Body of pancreas (tissue), 4 donors: ENCODE data around the gene CLEC16A. TPM values are rescaled to one million over a fixed set of nuclear protein-coding genes. Genes with fewer than 3 reads are reported as not detected.

ENCODE experiments used
- ATAC-seq: fragments of 150-250 bp; one replicate; pipeline ENCODE4 v1.9.1; 2016
- DNase-seq, 4 donors: peaks; one replicate each; pipeline ENCODE4 v3.0.0-alpha.2; 2019
- H3K27ac ChIP-seq, 4 donors: fragments of 200-600 bp; sonication (generic); 1 replicate in 3 of 4; 2 replicates in 1 of 4; pipeline versions ENCODE4 v1.5.1 to v1.6.1; 2016 to 2019; ENCODE audit warnings: mild to moderate bottlenecking in 1 of 4, mixed read lengths in 1 of 4, moderate library complexity in 1 of 4
- H3K27me3 ChIP-seq, 2 donors: fragments of 200-600 bp; sonication (generic); one replicate each; pipeline ENCODE4 v1.6.0; 2016; ENCODE audit warnings: mild to moderate bottlenecking in 1 of 2
- H3K36me3 ChIP-seq, 2 donors: fragments of 200-600 bp; sonication (generic); replicated peaks in 1 of 2; 2 replicates each; pipeline ENCODE4 v1.5.1; 2016; ENCODE audit warnings: low read depth in 2 of 2; ENCODE audit not compliant: insufficient read depth in 1 of 2
- H3K4me1 ChIP-seq: fragments of 200-600 bp; sonication (generic); one replicate; pipeline ENCODE4 v1.6.0; 2016
- H3K4me3 ChIP-seq, 2 donors: fragments of 200-600 bp; sonication (generic); 1 replicate in 1 of 2; 2 replicates in 1 of 2; pipeline ENCODE4 v1.5.1; 2016 to 2019
- H3K9me3 ChIP-seq, 3 donors: fragments of 200-600 bp; sonication (generic); 1 replicate in 2 of 3; 2 replicates in 1 of 3; pipeline ENCODE4 v1.5.1; 2016
- POLR2A ChIP-seq, 3 donors: fragments of 450-650 bp; IDR thresholded peaks; one replicate each; pipeline ENCODE4 v1.6.1; 2016; ENCODE audit warnings: antibody characterized with exemption in 3 of 3, mild to moderate bottlenecking in 2 of 3
- WGBS, 2 donors: methylation state at CpG; one replicate each; pipeline ENCODE4 v1.1.5; 2017; 5-methylcytosine and 5-hydroxymethylcytosine counted together
- intact Hi-C: fragments of 100-400 bp; cut with DNase I; formaldehyde crosslinking; loops from one replicate; pipeline ENCODE4 v1.15.1; 2023
- total RNA-seq, 2 donors: library from RNA; depleted of rRNA; stranded (reverse); fragments of >200 nt; gene quantifications; one replicate each; pipeline ENCODE4 v1.1.0, GENCODE V29; 2016
- TF ChIP-seq, protein P1 (sequence below), 7 experiments: fragments of 450-650 bp in 4 of 7; fragments of 200-600 bp in 3 of 7; sonication (generic) in 3 of 7; IDR thresholded peaks; one replicate each; pipeline ENCODE4 v1.5.1; 2016 to 2019; ENCODE audit warnings: antibody characterized with exemption in 7 of 7

The CLEC16A gene
- total RNA-seq, 2 donors from 2014 or later = 15.0 to 21.4 TPM

DNA sequence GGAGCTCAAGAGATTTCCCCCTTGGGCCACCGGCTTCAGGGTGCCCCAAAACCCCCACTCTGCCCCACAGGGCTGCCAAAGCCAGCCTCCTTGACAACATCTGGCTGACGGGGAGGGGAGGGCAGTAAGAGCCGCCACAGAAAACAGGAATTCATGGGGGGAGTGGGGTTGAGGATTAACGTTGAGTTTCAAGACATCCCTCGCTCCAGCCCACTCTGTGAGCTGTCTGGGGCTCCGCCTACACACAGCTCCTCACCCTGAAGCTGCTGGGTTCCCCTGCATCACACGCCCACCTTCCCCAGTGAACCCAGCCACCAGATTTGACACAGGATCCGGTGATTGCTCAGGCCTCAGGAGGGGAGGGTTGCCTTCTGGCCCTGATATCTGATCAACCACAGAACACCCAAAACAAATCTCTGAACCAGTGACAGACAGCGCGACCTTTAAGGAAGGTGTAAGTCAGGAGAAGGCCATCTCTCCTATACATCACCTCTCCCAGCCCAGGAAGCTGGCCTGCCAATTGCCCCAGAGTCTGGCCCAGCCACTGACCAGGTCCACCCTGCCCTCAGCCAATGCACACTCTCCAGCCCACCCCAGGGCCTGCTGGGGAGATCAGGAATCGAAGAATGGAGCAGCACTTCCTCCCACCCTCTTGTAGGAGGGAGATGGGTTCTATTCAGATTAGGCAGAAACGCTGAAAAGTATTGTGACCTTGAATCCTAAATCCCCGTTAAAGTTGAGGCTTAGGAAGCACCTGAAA lies 132.1 kb downstream of the CLEC16A start:
- intact Hi-C loops = no loop called here
- Histone ChIP-seq H3K4me1 (peaks cover 22% of the 10 kb centered on the region), H3K4me3 (no peak overlapping the region), H3K27ac (no peak overlapping the region), H3K9me3 (no peaks in the 10 kb centered on the region), H3K36me3 (no peaks in the 10 kb centered on the region), H3K27me3 (no peaks in the 10 kb centered on the region)
- DNase-seq = no peak
- no peak for TF ChIP-seq POLR2A (IDR thresholded peaks at IDR 0.05)
- TF ChIP-seq, protein P1, sequence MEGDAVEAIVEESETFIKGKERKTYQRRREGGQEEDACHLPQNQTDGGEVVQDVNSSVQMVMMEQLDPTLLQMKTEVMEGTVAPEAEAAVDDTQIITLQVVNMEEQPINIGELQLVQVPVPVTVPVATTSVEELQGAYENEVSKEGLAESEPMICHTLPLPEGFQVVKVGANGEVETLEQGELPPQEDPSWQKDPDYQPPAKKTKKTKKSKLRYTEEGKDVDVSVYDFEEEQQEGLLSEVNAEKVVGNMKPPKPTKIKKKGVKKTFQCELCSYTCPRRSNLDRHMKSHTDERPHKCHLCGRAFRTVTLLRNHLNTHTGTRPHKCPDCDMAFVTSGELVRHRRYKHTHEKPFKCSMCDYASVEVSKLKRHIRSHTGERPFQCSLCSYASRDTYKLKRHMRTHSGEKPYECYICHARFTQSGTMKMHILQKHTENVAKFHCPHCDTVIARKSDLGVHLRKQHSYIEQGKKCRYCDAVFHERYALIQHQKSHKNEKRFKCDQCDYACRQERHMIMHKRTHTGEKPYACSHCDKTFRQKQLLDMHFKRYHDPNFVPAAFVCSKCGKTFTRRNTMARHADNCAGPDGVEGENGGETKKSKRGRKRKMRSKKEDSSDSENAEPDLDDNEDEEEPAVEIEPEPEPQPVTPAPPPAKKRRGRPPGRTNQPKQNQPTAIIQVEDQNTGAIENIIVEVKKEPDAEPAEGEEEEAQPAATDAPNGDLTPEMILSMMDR (IDR thresholded peaks at IDR 0.05) = no peak
- 77 to 82% methylated on average over 11 to 13 of the region's 13 CpGs for WGBS, 2 donors
- no peak for ATAC-seq

DNA sequence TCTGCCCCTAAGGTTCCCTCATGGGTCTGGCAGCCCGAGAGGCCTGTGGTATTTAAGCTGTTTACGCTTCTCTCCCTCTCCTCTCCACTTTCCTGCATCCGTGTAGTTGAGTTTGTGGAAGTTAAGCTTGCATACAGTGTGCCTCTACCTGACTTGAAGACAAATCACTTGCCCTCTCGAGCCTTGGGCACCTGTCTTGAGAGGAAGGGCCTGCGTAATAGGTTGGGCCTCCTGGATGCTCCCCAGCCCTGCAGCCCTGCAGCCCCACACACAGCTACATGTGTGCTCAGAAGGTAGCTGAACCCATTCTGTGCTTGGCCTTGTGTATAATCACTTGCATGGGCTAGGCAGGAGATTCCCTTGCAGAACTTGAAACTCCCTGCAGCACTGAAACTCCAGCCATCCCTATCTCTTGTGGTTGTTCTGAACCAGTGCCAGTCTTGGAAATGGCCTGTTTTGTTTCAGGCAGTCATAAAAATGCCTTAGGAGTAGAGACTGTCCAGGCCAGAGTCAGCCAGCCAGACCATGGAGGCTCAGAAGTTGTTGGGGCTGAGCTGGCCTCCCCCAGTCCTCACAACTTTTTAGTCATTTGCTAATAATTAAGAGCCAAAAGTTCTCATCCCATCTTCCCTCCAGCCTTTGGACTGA lies 134.6 kb downstream of the CLEC16A start:
- DNase-seq = peak in 3 of 4 donors; percentile 22 to 60 (median 35)
- 85 to 96% methylated on average over 4 to 5 of the region's 5 CpGs for WGBS, 2 donors
- peaks cover 22% of the 10 kb centered on the region for H3K4me1 ChIP-seq
- no peak overlapping the region for H3K4me3 ChIP-seq
- peak overlapping the region in 2 of 4 donors; percentile 52 to 53 for H3K27ac ChIP-seq
- H3K27me3 ChIP-seq = no peaks in the 10 kb centered on the region
- no peaks in the 10 kb centered on the region for H3K36me3 ChIP-seq
- TF ChIP-seq, protein P1 (IDR thresholded peaks at IDR 0.05) = no peak
- no peak for TF ChIP-seq POLR2A (IDR thresholded peaks at IDR 0.05)
- no peaks in the 10 kb centered on the region for H3K9me3 ChIP-seq
- peak; percentile 30 for ATAC-seq
- intact Hi-C loops = no loop called here

DNA sequence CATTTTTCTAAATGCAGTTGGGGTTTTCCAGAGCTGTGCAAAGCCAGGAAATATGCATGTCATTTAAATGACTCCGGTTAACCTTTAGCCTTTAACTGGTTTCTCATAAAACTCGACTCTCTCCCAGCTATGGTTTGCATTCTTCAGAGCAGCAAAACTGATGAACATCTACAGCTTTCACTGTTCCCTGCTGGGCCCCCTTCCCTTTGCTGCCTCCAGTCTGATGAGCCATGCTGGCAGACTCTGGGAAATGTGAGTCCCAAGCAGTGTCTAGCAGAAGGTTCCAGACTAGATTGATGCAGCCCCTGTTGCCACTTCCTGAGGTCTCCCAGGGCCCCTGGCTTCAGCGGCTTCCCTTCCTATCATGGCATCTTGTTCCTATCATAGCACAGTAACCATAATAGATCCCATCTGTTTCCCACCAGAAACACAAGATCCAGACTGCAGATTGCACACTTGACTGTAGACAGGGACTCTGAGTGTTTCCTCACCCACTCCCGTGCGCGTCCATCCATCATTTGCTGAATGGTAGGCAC lies 135.4 kb downstream of the CLEC16A start:
- no peaks in the 10 kb centered on the region for H3K27me3 ChIP-seq
- H3K27ac ChIP-seq = peak overlapping the region in 2 of 4 donors; percentile 52 to 53
- 68 to 69% methylated on average over 6 of the region's 6 CpGs for WGBS, 2 donors
- TF ChIP-seq, protein P1 (IDR thresholded peaks at IDR 0.05) = no peak
- TF ChIP-seq POLR2A (IDR thresholded peaks at IDR 0.05) = no peak
- ATAC-seq (no peak), DNase-seq (peak in 1 of 4 donors; percentile 7)
- H3K9me3 ChIP-seq = no peaks in the 10 kb centered on the region
- no peak overlapping the region for H3K4me3 ChIP-seq
- H3K4me1 ChIP-seq = peaks cover 28% of the 10 kb centered on the region
- H3K36me3 ChIP-seq = no peaks in the 10 kb centered on the region
- intact Hi-C loops = no loop called here

DNA sequence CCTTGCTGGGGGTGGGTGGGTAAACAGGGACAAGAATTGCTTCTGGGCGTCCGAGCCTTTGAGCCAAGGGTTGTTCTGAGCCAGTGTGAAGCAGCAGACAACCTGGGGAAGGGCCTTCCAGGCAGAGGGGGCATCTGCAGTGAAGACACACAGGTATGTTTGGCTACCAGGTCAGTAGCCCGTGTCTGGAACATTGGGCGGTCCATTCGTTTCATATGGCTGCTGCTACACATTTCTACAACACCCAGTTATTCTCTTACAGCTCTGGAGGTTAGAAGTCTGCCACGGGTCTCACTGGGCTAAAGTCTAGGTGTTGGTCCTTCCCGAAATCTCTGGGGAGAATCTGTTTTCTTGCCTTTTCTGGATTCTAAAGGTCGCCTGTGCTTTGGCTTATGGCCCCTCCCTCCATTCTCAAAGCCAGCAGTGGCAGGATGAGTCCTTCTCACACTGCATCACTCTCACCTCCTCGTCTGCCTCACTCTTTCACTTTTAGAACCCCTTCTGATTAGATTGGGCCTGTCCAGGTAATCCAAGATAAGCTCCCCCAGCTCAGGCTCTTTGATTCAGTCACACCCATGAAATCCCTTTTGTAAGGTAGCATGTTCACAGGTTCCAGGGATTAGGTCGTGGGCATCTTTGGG lies 136.1 kb downstream of the CLEC16A start:
- H3K36me3 ChIP-seq = no peaks in the 10 kb centered on the region
- no peak overlapping the region for H3K4me3 ChIP-seq
- no peak for ATAC-seq
- no peaks in the 10 kb centered on the region for H3K27me3 ChIP-seq
- intact Hi-C loops = no loop called here
- no peak for TF ChIP-seq POLR2A (IDR thresholded peaks at IDR 0.05)
- TF ChIP-seq, protein P1 (IDR thresholded peaks at IDR 0.05) = no peak
- no peaks in the 10 kb centered on the region for H3K9me3 ChIP-seq
- peak overlapping the region in 2 of 4 donors; percentile 52 to 53 for H3K27ac ChIP-seq
- DNase-seq = no peak
- H3K4me1 ChIP-seq = peaks cover 28% of the 10 kb centered on the region
- 75 to 90% methylated on average over 10 of the region's 10 CpGs for WGBS, 2 donors
